Measurements from ENCODE around the gene RIC1.
"Not testable (repeated sequence)": the region's sequence is repeated elsewhere in the genome, so short reads cannot be mapped to it uniquely, and the experiment has no call there.

The RIC1 gene

GRCh38 chr9:5791870-5792269 lies 163.0 kb downstream of the RIC1 start:
- no peak for DNase-seq

- no peak for DNase-seq
Measured at GRCh38 chr9:5793812-5794211, 164.9 kb downstream of the RIC1 start.

GRCh38 chr9:5796298-5796697 lies 167.4 kb downstream of the RIC1 start:
- no peak for DNase-seq

GRCh38 chr9:5798581-5798980 lies 169.7 kb downstream of the RIC1 start:
- no peak for DNase-seq

- DNase-seq, result peak; percentile 7
Measured at GRCh38 chr9:5799314-5799713, 170.4 kb downstream of the RIC1 start.

GRCh38 chr9:5800378-5800777 lies 171.5 kb downstream of the RIC1 start:
- not testable (repeated sequence) for DNase-seq

- peak; percentile 2 for DNase-seq
Measured at GRCh38 chr9:5800969-5801738, 172.2 kb downstream of the RIC1 start.

GRCh38 chr9:5801739-5802113 lies 172.8 kb downstream of the RIC1 start:
- DNase-seq, result no peak

- no peak for DNase-seq
Measured at GRCh38 chr9:5805478-5805877, 176.6 kb downstream of the RIC1 start.

GRCh38 chr9:5811751-5812150 lies 182.8 kb downstream of the RIC1 start:
- no peak for DNase-seq

- DNase-seq, result no peak
Measured at GRCh38 chr9:5813824-5814223, 184.9 kb downstream of the RIC1 start.

GRCh38 chr9:5815461-5815860 lies 186.6 kb downstream of the RIC1 start:
- DNase-seq, result no peak

GRCh38 chr9:5817862-5818261 lies 189.0 kb downstream of the RIC1 start:
- no peak for DNase-seq

- no peak for DNase-seq
Measured at GRCh38 chr9:5818424-5819142, 189.7 kb downstream of the RIC1 start.

- DNase-seq, result no peak
Measured at GRCh38 chr9:5819174-5819573, 190.3 kb downstream of the RIC1 start.

- no peak for DNase-seq
Measured at GRCh38 chr9:5820425-5820824, 191.5 kb downstream of the RIC1 start.

GRCh38 chr9:5825223-5825622 lies 196.3 kb downstream of the RIC1 start:
- DNase-seq, result no peak
